GM19193 (cell line): ENCODE data around the gene STX17.

ENCODE experiments used
- POLR2A ChIP-seq: IDR thresholded peaks from 4 replicates; pipeline ENCODE4 v1.6.1; 2011; ENCODE audit not compliant: insufficient read depth, insufficient read length; ENCODE audit errors: extremely low read depth

Gene STX17

DNA sequence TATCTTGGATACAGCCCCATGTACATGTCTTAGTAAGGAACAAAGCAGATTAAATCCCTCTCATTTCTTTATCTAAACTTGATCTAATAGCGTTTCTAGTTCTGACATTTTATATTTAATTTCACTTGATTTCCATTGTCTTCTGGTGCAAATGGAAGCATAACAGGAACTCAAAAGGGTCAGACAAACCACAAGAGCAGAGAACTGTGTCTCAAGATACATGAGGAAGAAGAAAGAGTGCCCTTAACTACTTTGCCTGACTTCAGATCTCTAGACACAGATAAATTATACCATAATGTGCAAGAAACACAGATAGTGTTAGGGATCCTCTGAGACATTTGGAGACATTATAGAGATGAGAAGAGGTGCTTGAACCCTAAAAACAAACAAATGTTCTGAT is 20.7 kb upstream of the STX17 start:
- TF ChIP-seq POLR2A, result no peak

DNA sequence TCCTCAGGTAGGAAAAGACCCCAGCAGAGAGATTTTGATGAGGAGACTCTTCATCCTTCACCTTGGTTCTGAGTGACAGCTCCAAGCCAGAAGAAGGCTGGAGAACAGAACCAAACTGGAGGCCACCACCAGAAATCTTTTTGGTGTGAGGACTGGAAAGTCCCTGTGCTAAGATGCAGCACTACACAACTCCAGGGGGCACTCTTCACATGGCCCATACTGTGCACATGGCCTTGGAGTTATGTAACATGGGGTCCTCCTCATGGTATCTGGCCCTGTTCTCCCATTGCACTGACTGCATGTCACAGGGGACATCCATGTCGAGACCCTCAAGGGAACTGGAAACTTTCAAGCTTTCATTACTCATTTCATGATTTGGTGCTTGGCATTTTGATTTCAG is 17.3 kb upstream of the STX17 start:
- no peak for TF ChIP-seq POLR2A

DNA sequence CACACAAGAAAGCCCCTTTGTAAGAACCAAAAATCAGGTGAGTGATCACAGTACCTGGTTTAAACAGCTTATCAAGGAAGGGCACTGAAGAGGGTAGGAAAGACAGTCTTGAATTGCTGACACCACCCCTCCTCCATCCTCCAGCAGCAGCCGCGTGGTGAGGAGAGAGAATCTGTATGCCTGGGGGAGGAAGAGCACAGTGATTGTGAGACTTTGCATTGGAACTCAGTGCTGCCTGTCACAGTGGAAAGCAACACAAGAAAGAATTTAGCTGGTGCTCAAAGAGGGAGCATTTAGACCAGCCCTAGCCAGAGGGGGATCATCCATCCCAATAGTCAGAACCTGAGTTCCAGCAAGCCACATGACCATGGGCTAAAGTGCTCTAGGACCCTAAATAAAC is 11.6 kb upstream of the STX17 start:
- TF ChIP-seq POLR2A, result no peak

DNA sequence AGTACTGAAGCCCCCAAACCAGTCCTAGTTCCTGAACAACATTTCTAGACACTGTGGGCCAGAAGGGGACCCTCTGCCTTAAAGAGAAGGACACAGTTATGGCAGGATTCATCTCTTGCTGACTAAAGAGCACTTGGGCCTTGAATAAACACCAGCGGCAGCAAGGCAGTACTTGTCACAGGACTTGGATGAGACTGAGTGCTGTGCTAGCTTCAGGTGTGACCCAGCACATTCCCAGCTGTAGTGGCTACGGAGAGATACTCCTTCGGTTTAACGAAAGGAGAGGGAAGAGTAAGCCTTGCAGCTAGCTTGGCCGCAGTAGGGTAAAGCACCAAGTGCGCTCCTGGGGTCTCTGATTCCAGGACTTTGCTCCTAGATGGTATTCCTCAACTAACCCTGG is 10.9 kb upstream of the STX17 start:
- TF ChIP-seq POLR2A, result no peak

DNA sequence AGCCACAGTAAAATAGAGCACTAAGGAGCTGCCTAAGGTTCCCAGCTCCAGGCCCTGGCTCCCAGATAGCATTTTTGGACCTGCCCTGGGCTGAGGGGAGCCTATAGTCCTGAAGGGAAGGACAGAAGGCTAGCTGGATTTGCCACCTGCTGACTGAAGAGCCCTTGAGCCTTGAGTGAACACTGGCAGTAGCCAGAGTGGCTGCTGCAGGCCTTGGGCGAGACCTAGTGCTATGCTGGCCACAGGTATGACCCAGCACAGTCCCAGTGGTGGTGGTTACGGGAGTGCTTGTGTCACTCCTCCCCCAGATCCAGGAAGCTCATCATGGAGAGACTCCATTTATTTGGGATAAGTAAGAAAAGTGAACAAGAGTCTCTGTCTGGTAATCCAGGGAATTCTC is 10.3 kb upstream of the STX17 start:
- no peak for TF ChIP-seq POLR2A

DNA sequence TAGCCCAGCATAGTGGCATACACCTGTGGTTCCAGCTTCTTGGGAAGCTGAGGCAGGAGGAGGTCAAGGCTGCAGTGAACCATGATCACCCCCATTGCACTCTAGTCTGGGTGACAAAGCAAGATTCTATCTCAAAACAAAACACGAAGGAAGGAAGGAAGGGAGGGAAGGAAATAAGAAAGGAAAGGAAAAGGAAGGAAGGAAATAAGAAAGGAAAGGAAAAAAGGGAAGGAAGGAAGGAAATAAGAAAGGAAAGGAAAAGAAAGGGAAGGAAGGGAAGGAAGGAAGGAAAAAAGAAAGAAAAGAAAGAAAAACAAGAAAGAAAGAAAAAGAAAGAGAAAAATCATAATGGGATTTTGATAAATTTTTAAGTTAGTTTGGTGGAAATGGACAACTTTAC is 3.1 kb upstream of the STX17 start:
- no peak for TF ChIP-seq POLR2A

DNA sequence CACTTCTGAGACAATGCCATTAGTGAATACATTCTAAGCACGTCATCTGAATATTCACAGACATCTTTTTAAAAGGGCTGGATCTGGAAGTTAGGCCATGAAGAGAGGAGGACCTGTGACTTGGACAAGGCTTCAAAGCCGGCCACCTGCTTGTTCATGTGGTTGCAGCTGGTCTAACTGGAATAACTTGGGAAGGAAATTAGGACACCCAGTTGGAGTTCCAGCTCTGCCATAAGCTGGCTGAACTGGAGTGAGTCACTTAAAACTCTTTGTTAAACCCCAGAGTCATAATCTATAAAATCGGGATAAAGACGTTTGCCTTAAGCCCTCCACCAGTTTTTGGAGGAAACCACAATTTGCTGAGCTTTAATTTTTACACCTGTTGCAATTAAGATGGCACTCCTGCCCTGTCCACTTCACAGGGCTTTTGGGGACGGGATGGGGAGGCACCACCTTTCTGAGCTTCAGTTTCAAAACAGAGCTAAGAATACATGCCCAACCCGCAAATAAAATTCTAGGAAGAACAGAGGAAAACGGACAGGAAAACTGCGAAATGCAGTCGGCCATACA is 536 bp upstream of the STX17 start:
- no peak for TF ChIP-seq POLR2A

DNA sequence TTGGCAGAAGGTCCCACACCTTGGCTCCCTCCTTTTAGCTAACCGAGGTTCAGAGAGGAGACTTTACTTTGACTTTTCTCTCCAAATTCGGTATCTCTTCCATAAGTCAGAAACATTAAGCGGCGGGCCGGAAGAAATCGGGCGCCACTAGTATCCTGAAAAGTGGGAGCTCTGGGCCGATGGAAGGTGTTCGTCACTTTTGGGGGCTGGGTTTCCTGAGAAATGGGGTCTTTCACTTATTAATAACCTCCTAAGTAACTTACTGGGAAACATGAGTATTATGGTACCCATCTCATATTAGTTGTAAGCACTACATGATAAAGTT is 716 bp downstream of the STX17 start:
- TF ChIP-seq POLR2A, result no peak

DNA sequence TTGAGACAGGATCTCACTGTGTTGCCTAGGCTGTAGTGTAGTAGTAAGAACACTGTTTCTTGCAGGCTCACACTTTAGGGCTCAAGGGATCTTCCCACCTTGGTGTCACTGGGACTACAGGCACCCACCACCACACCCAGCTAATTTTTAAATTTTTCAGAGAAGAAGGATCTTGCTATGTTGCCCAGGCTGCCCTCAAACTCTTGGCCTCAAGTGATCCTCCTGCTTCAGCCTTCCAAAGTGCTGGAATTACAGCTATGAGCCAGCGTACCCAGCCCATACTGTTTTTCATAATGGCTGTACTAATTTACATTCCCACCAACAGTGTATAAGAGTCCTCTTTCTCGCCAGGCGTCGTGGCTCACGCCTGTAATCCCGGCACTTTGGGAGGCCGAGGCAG is 5.1 kb downstream of the STX17 start:
- TF ChIP-seq POLR2A, result no peak

DNA sequence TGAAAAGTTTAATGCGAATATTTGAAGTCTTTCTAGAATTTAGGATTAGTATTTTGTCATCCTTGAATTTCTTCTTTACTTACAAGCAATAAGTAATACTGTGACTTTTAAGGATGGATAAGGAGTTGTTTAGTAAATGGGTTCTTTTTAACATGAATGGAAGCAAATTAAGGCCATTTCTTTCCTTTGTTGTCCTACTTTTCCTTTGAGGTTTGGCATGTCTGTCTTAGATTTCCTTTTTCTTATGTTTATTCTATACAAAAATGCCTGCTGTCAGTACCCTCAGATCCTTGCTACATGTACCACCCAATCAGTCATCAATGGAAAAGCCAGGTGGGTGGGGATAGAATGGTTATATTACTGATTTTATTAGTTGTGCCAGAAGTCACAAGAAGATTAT is 10.2 kb downstream of the STX17 start:
- TF ChIP-seq POLR2A, result no peak

DNA sequence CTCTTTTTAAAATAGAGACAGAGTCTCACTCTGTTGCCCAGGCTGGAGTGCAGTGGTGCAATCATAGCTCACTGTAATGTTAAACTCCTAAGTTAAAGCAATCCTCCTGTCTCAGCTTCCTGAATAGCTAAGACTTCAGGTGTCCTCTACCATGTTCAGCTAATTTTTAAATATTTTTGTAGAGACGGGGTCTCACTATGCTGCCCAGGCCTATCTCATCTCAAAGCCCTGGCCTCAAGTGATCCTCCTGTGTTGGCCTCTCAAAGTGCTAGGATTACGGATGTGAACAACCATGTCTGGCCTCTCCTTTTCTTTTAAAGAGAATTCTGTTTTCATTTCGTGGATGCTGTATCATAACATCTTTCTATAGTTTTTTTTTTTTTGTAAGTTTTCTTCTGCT is 11.7 kb downstream of the STX17 start:
- TF ChIP-seq POLR2A, result no peak

DNA sequence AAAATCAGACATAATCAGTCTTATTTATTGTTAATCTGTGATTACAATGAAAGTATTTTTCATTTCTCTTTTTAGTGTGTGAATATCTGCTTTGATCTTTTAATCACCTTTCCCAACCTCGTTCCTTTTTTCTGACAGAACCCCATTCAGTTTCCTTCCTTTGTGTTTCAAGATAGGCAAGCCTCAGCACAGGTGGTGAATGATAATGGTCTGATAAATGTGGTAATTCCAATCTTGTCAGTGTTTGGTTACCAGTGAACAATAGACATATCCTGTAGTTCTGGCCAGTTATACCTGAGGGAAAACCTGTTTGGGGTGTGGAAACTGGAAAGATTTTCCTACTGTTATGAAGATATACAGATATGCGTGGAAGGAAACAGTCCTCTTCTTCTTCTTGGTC is 13.5 kb downstream of the STX17 start:
- no peak for TF ChIP-seq POLR2A

DNA sequence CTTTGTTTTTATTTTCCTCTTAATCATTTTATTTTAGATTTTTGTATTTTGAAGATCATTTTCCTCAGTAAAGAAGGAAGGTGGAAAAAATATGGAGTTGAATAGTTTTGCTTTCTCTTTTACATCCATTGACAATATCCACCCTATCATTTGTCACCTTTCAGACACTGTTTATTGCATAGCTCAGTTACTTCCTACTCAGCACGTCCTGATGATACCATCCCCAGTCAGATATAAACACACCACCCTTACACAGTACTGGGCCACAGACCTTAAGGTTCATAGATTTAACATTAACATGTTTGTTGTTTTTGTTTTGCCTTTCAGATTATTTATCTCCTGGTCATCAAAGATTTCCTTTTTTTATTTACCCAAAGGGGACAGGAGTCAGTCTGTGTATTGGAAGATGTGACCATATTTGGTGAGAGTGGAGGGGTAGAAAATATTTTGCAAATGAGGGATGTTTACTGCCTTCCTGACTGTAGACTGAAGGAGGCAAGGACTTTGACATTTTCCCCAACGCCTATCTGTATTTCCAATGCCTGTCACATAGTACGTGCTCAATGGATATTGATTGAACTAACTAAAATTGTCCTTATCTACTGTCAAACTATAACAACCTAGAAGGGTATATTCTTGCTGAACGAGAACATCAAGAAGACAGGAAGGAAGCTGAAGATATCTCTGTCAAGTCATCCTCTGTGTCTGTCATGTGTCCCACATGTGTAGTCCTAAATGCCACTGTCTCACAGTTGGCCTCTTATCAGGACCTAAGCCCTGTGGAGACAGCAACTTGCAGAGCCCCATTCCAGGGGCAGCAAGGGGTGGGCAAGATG is 15.6 kb downstream of the STX17 start:
- no peak for TF ChIP-seq POLR2A

DNA sequence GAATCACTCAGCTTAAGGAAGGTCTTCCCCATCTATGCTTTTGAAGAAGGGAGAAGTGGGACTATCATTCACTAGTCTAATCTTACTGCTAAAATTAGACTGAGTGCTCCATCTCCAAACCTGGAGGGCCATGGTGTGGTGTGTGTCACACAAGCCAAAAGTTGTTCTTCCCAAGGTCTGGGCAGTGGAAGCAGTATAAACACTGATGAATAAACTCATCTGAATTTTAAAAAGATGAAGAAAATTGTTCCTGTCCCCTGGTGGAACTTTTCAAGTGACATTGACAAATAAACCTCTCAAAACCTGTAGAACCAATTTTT is 16.2 kb downstream of the STX17 start:
- no peak for TF ChIP-seq POLR2A

DNA sequence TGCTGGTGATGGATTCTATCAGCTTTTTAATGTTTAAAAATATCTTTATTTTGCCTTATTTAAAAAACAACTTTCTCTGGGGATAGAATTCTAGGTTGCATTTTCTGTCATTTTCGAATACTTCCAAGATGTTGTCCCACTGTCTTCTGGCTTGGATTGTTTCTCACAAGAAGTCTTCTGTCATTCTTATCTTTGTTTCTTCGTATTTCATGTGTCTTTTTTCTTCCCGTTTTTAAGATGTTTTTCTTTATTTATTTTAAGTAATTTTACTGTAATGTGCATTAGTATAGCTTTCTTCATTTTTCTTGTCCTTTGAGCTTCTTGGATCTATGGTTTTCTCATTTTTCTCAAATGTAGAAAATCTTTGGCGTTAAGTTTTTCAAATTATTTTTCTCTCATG is 19.1 kb downstream of the STX17 start:
- TF ChIP-seq POLR2A, result no peak

DNA sequence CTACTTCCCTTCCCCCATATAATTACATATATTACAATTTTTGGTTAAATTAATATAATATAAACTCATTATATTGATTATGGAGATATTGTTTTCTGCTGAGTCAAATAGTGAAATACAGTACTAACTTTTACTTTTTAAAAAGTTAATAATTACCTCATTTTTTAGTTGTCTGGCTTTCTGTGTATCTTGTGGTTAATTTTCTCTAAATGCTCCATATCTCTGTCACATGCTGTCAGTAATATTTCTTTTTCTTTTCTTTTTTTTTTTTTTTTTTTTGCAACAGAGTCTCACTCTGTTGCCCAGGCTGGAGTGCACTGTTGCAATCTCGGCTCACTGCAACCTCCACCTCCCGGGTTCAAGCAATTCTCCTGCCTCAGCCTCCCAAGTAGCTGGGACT is 23.2 kb downstream of the STX17 start:
- no peak for TF ChIP-seq POLR2A
